Gastrocnemius medialis (tissue), 4 donors: ENCODE measurements around the gene SAMD13.

Experiments
- CTCF ChIP-seq, 5 experiments: fragments of 450-650 bp in 3 of 5; fragments of 200-600 bp in 2 of 5; sonication (generic) in 2 of 5; IDR thresholded peaks in 4 of 5; conservative IDR thresholded peaks in 1 of 5; 1 replicate in 4 of 5; 2 replicates in 1 of 5; pipeline ENCODE4 v1.5.1; 2016 to 2019; ENCODE audit warnings: antibody characterized with exemption in 5 of 5, mild to moderate bottlenecking in 3 of 5, moderate library complexity in 3 of 5
- POLR2A ChIP-seq, 2 donors: fragments of 450-650 bp; IDR thresholded peaks; one replicate each; pipeline ENCODE4 v1.6.1; 2017; ENCODE audit warnings: antibody characterized with exemption in 2 of 2, mild to moderate bottlenecking in 2 of 2, moderate library complexity in 2 of 2

GRCh38 chr1:84347932-84348555 is 46.5 kb downstream of the SAMD13 start:
- no peak for TF ChIP-seq CTCF (IDR thresholded peaks at IDR 0.05 in 4 of 5, conservative IDR thresholded peaks at IDR 0.05 in 1 of 5)
- no peak for TF ChIP-seq POLR2A (IDR thresholded peaks at IDR 0.05)
